Measurements from ENCODE around the gene TBX15.

- TF ChIP-seq PKNOX1 (IDR thresholded peaks at IDR 0.05) (no peak), SP1 (IDR thresholded peaks at IDR 0.05) (no peak), NFRKB (IDR thresholded peaks at IDR 0.05) (no peak), FOXK2 (IDR thresholded peaks at IDR 0.05) (no peak), TARDBP (IDR thresholded peaks at IDR 0.05) (no peak), BHLHE40 (IDR thresholded peaks at IDR 0.05; ENCODE audit: borderline replicate concordance) (no peak), FOXA1 (IDR thresholded peaks at IDR 0.05) (no peak), ZNF384 (IDR thresholded peaks at IDR 0.05) (no peak), FOXM1 (IDR thresholded peaks at IDR 0.05; ENCODE audit: borderline replicate concordance) (no peak), HDGF (IDR thresholded peaks at IDR 0.05; ENCODE audit: borderline replicate concordance) (no peak)
Observed at GRCh38 chr1:118912574-118912973, 75.6 kb downstream of the TBX15 start.
